GM21619 (cell line): ENCODE data around the gene WWOX.

Experiments used
- ATAC-seq: cut with Tn5 transposase; IDR thresholded peaks from one replicate; pipeline ENCODE4 v1.9.1; 2021; ENCODE audit not compliant: unreplicated experiment

WWOX gene

GRCh38 chr16:78915811-78916345, 816.4 kb downstream of the WWOX start:
- no peak for ATAC-seq

GRCh38 chr16:78916928-78917545, 817.6 kb downstream of the WWOX start:
- ATAC-seq: no peak

GRCh38 chr16:78918805-78919305, 819.4 kb downstream of the WWOX start:
- ATAC-seq: no peak

GRCh38 chr16:78919852-78920251, 820.4 kb downstream of the WWOX start:
- ATAC-seq: no peak

GRCh38 chr16:78920621-78921020, 821.2 kb downstream of the WWOX start:
- no peak for ATAC-seq

GRCh38 chr16:78925083-78925767, 825.8 kb downstream of the WWOX start:
- ATAC-seq: no peak

GRCh38 chr16:78926723-78927210, 827.3 kb downstream of the WWOX start:
- no peak for ATAC-seq

- ATAC-seq: no peak
Observed at GRCh38 chr16:78927766-78928165, 828.3 kb downstream of the WWOX start.

GRCh38 chr16:78929841-78930240, 830.4 kb downstream of the WWOX start:
- no peak for ATAC-seq

GRCh38 chr16:78930561-78930960, 831.1 kb downstream of the WWOX start:
- no peak for ATAC-seq

- ATAC-seq: no peak
Observed at GRCh38 chr16:78931267-78931666, 831.8 kb downstream of the WWOX start.

- ATAC-seq: no peak
Observed at GRCh38 chr16:78931678-78932077, 832.2 kb downstream of the WWOX start.

- ATAC-seq: no peak
Observed at GRCh38 chr16:78932355-78932943, 833.0 kb downstream of the WWOX start.

- no peak for ATAC-seq
Observed at GRCh38 chr16:78936060-78936459, 836.6 kb downstream of the WWOX start.

- ATAC-seq: no peak
Observed at GRCh38 chr16:78939597-78939996, 840.1 kb downstream of the WWOX start.

GRCh38 chr16:78942625-78943245, 843.3 kb downstream of the WWOX start:
- no peak for ATAC-seq

GRCh38 chr16:78945336-78945735, 845.9 kb downstream of the WWOX start:
- ATAC-seq: no peak

- no peak for ATAC-seq
Observed at GRCh38 chr16:78946556-78946955, 847.1 kb downstream of the WWOX start.

GRCh38 chr16:78950768-78951167, 851.3 kb downstream of the WWOX start:
- no peak for ATAC-seq

GRCh38 chr16:78952630-78953029, 853.2 kb downstream of the WWOX start:
- no peak for ATAC-seq

- no peak for ATAC-seq
Observed at GRCh38 chr16:78953526-78953925, 854.1 kb downstream of the WWOX start.
